Endometrial microvascular endothelial cells (primary cell): Measurements from ENCODE around the gene SNX4. TPM values are rescaled to one million over a fixed set of nuclear protein-coding genes. Genes with fewer than 3 reads are reported as not detected.
"Not testable (repeated sequence)": the region's sequence is repeated elsewhere in the genome, so short reads cannot be mapped to it uniquely, and the experiment has no call there.

Experiments used
- in situ Hi-C: cut with HindIII; loops from 2 replicates; pipeline ENCODE4 v1.10.0; 2017; ENCODE audit warnings: low sequenced_read_pairs, low pct_unique_long_range_greater_than_20kb; ENCODE audit errors: inconsistent ontology term
- total RNA-seq: library from RNA; depleted of rRNA; stranded (reverse); fragments of >200 nt; gene quantifications from one replicate; pipeline ENCODE4 v1.2.3, GENCODE V29; 2015; ENCODE audit errors: inconsistent ontology term

SNX4 gene
- total RNA-seq, 1 donor from 2014 or later, result 38.8 TPM

DNA sequence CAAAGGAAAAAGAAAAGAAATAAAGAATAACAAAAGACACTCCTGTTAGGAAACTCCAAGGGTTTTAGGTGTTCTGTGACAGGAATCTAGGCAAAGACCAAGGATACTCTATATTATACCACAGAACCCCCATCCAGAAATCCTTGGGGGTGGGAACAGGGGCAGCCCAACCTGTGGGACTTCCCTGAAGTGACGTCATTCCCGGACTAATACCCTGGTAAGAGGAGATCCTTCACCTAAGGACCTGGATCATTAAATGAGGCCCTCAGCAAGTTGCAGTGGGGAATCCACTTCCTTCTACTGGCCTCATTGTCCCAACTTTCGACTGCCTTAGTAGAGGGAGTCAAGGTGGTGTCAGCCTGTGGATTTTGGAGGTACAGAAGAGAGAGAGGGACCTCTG lies 103.8 kb downstream of the SNX4 start:
- in situ Hi-C loops, result no loop called here

DNA sequence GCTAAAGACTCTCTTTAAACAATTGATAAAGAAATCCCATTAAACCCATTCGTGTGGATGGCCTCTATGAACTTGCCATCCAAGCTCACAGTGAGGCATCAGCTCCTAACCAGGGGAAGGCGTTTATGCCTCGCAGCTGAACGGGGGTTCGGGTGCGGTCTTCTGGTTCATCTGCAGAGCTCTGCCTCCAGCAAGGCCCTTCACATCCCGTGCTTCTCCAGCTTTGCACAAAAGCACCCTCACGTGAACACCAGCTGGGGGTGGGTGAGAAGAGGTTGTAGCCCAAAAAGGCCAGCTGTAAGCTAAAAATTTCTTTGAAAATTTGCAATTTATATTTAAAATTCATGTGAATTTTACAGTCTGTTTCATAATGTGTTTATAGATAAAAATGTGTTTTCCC lies 105.3 kb downstream of the SNX4 start:
- in situ Hi-C loops, result no loop called here

DNA sequence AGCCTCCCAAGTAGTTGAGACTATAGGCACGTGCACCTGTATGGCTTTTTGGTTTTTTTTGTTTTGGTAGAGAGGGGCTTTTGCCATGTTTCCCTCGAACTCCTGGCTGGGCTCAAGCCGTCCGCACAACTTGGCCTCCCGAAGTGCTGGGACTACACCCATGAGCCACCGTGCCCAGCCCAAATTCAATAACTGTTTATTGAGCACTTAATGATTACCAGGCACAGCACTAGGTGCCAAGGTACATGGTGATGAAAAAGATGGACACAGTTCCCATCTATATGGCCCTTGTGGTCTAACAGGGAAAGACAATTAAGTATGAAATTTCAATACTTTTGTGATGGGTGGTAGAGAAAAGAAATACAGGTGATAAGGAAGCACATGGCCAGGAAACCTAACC lies 109.1 kb downstream of the SNX4 start:
- in situ Hi-C loops, result no loop called here

DNA sequence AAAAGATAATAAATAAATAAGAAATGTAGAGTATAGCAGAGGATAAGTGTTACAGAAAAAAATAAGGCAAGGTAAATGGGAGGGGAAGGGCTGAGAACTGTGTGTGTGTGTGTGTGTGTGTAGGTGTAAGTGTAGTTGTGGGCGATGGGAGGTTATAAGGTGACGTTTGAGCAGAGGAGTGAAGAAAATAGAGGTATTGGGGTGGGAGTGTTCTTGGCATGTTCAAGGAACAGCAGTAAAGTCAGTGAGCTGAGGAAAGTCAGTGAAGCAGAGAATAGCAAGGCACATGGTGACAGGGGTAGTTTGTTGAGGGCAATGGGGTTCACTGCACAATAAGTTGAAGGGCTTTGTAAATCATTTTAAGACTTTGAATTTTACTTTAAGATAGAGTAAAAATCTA lies 113.9 kb downstream of the SNX4 start:
- in situ Hi-C loops, result no loop called here

DNA sequence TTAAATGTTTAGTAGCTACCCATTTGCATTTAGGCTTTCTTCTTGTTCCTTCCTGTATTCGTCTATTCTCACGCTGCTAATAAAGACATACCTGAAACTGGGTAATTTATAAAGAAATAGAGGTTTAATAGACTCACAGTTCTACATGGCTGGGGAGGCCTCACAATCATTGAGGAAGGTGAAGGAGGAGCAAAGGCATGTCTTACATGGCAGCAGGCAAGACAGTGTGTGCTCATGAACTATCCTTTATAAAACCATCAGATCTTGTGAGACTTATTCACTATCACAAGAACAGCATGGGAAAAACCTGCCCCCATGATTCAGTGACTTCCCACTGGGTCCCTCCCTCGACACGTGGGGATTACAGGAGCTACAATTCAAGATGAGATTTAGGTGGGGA lies 114.5 kb downstream of the SNX4 start:
- in situ Hi-C loops, result not testable (repeated sequence)

DNA sequence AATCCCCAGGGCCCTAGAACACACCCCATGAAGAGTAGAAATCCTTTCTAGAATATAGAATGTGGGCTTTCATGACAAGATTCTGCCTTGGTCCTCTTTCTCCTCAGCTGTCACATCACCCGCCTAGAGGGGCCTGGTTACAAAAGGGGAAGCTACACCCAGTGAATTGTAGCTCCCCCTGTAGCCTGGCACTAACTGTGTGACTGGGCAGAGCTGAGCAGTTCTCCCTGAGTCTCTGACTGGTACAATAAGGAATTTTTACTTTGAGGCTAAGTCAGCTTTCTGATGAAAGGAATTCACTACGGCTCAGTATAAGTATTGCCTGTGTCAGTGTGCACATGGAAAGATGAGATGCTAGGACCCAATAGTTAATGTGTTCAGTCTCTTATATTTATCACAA lies 116.2 kb downstream of the SNX4 start:
- in situ Hi-C loops, result no loop called here

DNA sequence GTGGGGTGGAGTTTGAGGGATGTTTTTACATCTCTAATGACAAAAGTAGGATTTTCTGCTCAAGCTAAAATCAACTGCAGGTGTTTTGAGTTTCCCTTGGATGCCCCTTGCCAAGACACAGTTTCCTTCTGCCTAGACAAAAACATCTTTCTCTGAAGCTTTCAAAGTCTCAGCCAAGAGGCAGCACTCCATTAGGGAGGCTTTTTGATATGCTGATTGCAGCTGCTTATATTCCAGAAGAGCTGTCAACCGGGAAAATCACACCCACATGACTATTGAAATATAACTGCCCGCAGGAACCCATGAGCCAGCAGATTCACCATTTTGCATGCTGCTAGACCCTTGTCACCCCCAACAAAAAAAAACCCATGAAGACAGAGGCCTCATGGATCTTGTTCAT lies 117.4 kb downstream of the SNX4 start:
- in situ Hi-C loops, result no loop called here

DNA sequence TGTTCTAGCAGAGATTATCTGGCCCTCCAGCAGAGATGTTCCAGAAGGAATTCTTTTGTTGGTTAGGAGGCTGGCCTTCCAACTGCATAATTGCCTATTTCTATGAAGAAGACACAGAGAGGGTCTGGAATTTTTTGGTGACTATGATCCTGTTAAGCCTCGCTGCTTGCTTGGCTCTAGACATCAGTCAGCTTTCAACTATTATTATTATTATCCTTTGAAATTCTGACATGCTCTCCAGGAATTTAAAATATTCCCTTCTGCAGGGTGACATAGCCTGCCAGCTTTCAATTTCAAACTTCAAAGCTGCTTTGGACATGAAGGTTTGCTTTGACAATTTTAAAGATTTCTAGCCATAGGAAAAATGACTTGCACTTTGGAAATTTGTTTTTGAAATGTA lies 118.6 kb downstream of the SNX4 start:
- in situ Hi-C loops, result no loop called here

DNA sequence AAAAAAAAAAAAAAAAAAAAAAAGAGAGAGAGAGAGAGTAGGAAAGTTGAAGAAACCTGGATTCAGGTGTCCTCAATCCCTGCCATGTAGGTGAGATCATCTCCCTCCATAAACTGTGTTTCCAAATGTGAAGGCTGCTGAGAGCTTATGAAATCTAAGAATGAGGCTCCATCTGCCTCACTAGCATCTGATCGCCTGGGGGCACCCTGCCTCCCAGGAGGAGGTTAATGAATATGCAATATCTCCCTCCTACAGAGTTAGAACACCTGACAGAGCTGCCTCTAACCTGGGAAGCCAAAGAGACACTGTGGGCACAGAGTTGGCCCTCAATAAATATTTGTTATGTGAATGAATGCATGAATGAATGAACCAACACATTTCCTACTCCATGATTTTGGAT lies 121.0 kb downstream of the SNX4 start:
- in situ Hi-C loops, result no loop called here

Other genes starting within 250 kb of the SNX4 start
- gene ZNF148, start 144.9 kb downstream of the SNX4 start, total RNA-seq, result 16.2 TPM
- gene OSBPL11, start 75.3 kb upstream of the SNX4 start, total RNA-seq, result 11.6 TPM